Activated CD4-positive, alpha-beta T cell treated with anti-CD3 and anti-CD28 coated beads, Interleukin-2, amount 50 U/mL, for 48 hours (primary cell): ENCODE data around the gene ADA.
A peak's percentile ranks its signal among the peaks of the same experiment; 100 is the strongest.
"Not testable (repeated sequence)": the region's sequence is repeated elsewhere in the genome, so short reads cannot be mapped to it uniquely, and the experiment has no call there.

Experiments
- DNase-seq, 2 experiments: peaks; one replicate each; pipeline ENCODE4 v3.0.0-alpha.2; 2020

The ADA gene

DNA sequence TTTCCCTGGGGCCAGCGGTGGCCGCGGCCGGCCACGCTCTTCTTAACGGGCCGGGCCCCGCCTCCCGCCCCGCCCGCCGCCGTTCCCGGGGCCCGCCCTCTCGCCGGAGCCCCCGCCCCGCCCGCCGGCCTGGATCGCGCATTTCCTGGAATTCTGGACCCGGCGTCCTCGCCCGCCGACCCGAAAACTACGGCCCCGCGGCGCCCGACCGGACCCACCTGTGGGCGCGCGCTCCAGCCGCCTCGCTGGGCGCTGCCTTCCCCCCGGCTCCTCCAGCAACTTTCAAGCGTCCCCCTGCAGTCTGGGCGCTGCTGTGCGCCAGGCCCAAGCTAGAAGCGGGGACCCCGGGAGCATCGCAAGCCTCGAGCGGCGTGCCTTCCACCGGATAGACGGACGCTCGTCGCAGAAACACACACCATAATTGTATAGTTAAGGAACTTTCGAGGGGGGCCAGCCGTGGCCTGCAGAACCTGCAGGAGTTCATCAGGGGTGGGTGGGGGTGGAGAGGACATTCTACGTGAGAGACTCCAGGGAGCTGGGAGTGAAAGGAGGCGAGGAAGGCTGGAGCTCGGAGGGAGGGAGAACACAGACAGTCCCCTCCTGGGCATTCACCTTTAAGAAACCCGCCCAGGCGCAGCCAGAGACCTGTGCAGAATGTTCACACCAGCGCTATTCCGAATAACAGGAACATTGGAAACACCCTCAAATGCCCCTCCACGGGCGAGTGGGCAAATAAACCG lies at the start of gene ADA:
ADA (minus strand) TSS at position 16 of the 740 bp plus-strand sequence. CDS start 92 bp downstream, outside the sequence.
- DNase-seq, result peak; percentile 41 to 54

GRCh38 chr20:44700306-44700705 lies 48.8 kb upstream of the ADA start:
- no peak for DNase-seq

DNA sequence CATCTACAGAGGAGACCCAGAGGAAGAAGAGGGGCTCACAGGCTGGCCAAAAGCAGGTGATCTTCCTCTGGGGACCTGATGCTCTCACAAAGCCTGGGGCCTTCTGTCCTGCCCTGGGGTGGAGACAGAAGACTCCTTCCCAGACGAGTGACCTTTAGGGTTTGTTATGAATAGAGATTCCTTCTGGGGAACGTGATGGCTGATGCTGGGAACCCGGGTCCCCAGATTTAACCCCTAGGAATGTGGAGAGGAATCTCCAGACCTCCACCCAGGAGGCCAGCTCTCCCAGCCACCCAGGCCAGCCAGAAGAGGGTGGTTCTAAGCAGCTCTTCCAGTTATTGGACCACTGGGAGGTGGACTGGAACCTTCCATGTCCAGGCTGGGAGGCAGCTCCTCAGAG lies 46.9 kb upstream of the ADA start:
- DNase-seq, result no peak

GRCh38 chr20:44697041-44697440 lies 45.5 kb upstream of the ADA start:
- DNase-seq, result not testable (repeated sequence)

GRCh38 chr20:44696315-44696714 lies 44.8 kb upstream of the ADA start:
- DNase-seq, result no peak

- no peak for DNase-seq
Observed at GRCh38 chr20:44695674-44696300, 44.3 kb upstream of the ADA start.

DNA sequence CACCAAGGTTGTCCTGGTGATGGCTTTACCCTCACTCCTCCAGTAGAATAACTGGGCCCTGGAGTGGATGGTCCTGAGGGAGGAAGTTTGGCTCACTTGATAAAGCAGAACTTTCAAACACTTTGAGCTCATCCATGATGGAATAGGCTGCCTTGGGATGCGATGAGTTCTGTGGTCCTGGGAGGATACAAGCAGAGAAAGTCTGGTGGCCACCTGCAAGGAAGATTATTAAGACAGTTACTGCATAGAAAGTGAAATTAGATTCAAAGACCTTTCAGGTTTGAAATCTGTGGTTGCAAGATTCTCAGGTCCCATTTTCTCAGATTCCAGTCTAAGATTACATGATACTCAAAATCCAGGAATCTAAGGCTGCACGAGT lies 43.8 kb upstream of the ADA start:
- no peak for DNase-seq

GRCh38 chr20:44694159-44694558 lies 42.7 kb upstream of the ADA start:
- DNase-seq, result no peak

- no peak for DNase-seq
Observed at GRCh38 chr20:44693627-44694026, 42.1 kb upstream of the ADA start.

DNA sequence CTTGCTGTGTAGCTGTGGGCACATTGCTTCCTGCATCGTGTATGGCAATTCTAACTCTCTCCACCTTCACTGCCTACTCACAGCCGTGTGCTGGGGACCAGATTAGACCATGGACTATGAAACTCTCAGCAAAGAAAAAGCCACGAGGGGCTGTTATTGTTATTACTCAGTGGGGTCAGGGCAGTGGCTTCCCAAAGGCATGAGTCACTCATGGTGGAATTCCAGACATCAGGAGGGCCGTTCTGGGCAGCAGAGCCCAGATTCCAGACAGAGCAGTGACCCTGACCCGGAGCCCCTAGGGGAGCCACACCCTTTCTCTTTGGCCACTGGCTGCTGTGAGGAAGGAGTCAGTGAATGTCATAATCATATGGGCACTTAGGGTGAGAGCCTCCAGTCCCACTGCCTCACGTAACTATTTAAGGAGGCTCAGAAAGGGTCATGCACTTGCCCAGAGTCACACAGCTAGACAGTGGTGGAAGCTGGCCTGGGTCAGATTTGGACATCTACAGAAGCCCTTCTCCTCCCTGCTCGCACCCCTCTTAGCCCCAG lies 41.5 kb upstream of the ADA start:
- no peak for DNase-seq

DNA sequence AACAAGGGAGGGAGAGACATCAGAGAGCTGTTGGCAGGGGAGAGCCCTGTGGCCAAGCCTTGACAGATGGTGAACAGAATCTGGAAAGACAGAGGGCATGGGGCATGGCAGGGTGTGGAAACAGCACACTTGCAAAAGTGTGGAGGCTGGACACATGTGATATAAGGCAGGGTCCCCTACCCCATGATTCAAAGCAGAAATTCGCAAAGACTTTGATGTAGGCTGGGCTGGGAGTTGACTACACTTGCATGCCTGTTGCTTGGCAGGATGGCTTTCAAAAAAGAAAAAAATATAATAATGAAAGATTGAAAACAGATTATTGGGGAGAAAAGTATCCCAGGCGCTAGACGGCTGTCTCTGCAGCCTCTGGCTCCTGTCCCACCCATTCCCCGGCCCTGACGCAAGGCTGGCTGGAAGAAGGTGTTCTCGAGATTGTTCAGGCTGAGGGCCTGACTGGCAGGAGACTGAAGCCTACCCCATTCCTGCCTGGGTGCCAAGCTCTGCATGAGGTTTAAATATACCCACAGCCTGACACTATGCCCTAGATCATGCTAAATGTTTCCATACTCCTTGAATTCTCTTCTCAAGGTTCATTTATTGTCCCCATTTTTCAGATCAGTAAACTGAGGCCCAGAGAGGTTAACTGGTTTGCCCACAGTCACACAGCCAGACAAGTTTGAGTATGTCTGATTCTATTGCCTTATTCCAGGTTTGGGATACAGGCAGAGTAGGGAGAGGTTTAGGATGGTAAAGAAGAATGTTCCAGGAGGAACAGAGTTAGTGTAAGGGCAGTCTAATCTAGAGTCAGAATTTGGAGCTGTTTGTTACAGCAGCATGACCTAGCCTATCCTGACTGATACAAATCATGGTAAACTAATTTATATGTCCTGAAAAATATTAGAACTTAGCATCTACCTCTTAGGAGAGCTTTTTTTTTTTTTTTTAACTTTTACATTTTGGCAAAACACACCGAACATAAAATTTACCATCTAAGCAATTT lies 40.2 kb upstream of the ADA start:
- DNase-seq, result no peak

DNA sequence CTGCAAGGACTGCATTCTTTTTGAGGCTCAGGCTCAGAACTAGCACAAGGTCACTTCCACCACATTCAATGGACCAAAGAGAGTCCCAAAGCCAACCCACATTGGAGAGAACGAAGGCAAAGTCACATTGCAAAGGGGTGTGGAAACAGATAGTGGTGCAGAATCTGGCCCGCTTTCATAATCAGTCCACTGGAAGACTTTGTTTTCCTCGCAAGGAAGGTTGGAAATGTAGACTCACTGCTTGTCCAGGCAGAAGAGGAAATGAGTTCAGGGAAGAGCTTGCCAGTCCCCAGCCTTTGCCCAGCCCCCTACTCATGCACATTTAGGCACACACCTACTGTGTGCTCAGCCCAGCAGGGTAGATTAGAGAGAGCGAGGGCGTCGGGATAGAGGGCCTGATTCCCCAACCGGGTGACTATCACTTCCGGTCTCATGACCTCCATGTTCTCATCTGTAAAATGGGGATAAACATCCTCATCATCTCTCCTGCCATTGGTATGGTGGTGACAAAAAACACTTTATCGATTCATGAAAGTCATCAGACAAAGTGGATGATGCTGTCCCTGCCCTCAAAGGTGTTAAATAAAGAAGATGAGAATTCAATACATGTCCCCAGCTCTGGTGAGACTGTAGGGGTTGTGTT lies 39.4 kb upstream of the ADA start:
- no peak for DNase-seq

DNA sequence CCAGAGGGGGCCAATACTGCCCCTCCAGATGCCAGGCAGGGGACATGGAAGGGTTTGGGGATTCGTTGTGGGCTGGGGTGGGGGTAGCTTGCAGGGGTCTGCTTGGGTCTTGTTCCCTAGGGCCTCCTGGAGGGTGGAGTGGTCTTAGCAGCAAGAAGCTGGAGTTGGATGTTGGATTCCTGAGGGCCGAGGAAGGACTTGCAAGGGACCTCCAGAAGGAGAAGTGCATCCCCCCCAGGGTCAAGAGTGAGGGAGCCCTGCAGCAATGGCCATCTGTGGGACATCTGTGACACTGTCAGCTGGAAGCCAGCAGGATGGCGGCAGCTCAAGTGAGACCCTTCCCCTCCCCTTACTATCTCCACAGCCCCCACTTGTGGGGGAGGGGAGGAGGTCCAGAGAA lies 38.3 kb upstream of the ADA start:
- no peak for DNase-seq

GRCh38 chr20:44688053-44688625 lies 36.6 kb upstream of the ADA start:
- no peak for DNase-seq

DNA sequence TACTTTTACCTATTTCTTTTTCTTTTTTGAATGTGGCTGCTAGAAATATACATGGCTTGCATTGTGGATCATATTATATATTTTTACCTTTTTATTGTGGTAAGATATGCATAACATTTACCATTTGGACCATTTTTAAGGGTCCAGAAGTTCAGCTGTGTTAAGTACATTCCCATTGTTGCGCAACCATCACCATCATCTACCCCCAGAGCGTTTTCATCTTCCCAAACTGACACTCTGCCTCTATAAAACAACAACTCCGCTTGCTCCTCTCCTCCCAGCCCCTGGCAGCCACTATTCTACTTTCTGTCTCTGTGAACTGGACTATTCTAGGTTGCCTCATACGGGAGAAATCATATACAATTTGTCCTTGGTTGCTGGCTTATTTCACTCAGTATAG lies 35.4 kb upstream of the ADA start:
- no peak for DNase-seq

DNA sequence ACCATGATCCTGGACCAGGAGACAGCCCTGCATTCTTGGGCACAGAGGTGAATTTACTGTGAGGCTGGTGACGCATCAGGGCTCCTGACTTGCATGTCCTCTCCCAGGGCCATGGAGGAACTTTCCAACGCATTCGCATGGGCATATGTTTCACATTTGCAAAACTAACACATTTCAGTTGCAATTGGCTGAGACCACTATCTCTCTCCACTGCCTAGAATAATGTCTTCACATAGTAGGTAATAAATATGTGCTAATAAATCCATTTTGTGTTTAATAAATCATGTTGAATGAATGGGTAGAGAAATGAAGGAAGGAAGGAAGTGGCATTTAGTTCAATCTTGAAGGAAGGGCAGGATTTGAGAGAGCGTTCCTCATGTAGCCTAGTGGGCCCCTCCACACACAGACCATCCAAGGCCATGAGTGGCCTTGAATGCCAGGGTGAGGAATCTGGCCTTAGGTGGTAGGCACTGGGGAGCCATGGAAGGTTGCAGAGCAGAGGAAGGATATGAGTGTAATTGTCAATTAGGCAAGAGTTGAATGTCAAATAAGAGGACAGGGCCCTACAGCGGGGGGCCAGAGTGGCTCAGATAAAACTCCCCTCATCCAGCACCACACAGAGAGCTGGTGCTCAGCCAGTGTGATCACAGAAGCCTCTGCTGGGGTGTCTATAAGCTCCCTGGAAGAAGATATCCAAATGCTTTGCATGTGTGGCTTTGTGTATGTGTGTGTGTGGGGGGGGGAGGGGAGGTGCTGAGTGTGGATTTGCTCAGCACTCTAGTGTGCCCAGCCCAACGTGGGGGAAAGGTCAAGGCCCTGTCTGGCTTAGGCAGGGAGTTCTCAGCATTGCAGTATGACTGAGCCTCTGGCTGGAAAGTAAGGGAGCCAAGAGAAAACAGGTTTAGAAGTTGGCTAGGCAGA lies 32.8 kb upstream of the ADA start:
- no peak for DNase-seq

DNA sequence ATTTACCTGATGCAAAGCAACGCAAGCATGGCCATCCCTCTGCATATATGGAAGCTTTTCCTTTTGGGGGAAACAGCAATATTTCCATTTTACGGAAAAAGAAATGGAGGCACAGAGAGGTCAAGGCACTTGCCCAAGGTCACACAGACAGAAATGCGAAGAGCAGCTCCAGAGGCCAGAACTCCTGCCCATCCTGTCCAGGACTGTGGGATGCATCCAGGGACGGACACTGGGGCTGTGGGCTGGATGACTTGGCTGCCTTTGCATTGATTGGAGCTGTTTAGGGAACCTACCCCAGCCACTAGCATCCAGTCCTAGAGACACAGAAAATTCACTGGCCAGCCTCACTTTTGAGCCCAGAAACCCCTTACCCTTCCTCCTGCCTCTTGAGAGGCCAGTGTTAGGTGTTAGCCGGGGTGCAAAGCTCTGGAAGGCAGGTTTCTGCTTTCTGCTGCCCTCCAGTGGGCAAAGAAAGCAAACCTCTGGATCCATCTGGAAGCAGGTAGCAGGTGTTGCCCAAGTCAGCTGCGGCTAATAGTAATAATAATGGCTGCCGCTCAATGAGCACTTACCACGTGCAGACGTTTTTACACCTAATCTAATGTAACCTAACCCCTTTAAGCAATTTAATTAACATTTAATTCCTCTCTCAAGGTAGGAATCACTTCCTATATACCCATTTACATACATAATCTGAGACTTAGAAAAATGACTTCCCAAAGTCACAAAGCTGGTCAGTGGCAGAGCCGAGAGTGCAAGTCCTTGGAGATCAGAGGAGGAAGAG lies 32.0 kb upstream of the ADA start:
- DNase-seq, result peak; percentile 34 to 45

DNA sequence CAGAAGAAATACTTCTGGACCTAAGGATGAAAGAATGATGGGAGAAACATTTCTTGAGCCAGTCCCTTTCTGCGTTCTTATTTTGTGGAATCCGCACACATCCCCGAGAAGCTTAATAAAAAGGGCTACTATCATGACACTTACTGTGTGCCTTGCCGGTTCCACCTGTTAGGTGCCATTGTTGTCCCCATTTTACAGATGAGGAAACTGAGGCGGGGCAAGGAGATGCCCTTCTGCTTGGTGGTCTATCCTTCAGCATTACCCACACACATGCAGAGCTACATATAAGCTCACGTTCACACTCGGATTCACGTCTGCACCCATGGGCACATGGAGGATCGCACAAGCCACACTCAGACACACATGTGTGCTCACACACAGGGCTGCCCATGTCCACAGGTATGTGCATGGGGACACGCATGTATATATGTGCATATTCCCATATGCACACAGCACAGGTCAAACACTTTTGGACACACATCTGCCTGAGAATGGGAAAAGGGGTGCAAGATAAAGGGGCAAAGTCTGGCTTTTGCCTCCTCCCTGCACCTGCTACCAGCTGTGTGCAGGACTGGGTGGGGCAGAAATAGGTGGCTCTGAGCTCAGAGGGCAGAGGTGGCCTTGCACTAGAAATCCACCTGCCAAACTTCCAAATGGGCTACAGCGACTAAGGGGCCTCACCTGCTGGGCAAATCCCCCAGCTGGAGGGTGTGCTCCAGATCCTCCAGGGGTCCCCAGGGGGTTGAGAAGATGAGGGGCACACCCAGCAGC lies 30.5 kb upstream of the ADA start:
- DNase-seq, result no peak

DNA sequence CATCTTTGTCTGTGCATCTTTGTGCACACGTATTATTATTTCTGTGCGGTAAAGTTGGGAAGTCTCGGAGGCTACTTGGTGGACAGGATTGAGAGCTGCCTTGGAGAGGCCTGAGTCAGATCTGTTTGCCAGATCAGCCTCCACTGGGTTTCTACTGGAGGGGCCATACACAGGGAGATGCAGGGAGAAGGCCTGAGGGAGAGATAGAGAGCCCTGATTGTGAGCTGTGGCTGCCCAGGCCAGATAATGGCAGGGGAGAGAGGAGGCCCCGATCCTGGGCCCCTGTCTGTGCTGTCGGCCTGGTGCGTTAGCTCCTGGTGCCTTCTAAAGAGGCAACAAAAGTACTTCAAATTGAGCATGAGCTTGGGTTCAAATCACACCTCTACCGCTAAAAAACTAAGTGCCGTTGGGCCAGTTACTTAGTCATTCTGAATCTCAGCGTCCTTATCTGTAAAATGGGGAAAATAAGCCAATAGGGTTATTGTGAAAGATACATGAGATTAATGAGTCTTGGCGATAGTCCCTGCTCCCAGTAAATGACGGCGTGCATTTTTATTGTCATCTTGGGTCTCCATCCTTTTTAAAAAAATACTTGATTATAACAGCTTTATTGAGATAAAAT lies 27.6 kb upstream of the ADA start:
- DNase-seq, result no peak
